DOHH2 (cell line): ENCODE results near the gene TENT4A.

Experiments
- EZH2phosphoT487 ChIP-seq: fragments of 200-600 bp; sonication (generic); IDR thresholded peaks from 2 replicates; pipeline ENCODE4 v1.6.1; 2017; ENCODE audit warnings: borderline replicate concordance, mild to moderate bottlenecking, antibody characterized with exemption, low read length, moderate library complexity, mixed read lengths
- TF ChIP-seq, protein P1 (sequence below): fragments of 200-600 bp; sonication (generic); IDR thresholded peaks from one replicate; pipeline ENCODE4 v1.5.1; 2014; ENCODE audit warnings: antibody characterized with exemption, mild to moderate bottlenecking, low read depth, low read length; ENCODE audit not compliant: poor library complexity, severe bottlenecking

- TF ChIP-seq, protein P1, sequence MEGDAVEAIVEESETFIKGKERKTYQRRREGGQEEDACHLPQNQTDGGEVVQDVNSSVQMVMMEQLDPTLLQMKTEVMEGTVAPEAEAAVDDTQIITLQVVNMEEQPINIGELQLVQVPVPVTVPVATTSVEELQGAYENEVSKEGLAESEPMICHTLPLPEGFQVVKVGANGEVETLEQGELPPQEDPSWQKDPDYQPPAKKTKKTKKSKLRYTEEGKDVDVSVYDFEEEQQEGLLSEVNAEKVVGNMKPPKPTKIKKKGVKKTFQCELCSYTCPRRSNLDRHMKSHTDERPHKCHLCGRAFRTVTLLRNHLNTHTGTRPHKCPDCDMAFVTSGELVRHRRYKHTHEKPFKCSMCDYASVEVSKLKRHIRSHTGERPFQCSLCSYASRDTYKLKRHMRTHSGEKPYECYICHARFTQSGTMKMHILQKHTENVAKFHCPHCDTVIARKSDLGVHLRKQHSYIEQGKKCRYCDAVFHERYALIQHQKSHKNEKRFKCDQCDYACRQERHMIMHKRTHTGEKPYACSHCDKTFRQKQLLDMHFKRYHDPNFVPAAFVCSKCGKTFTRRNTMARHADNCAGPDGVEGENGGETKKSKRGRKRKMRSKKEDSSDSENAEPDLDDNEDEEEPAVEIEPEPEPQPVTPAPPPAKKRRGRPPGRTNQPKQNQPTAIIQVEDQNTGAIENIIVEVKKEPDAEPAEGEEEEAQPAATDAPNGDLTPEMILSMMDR, result no peak
- no peak for TF ChIP-seq EZH2phosphoT487
Measured at GRCh38 chr5:6783787-6784186, 70.6 kb downstream of the TENT4A start.
